B cell (primary cell): ENCODE measurements around the gene FBLN2. TPM values are rescaled to one million over a fixed set of nuclear protein-coding genes. Genes with fewer than 3 reads are reported as not detected.

Experiments
- ATAC-seq: fragments of 200-7000 bp; cut with Tn5 transposase; one replicate; pipeline ENCODE4 v1.10.0; 2021; ENCODE audit warnings: low read depth, mild to moderate bottlenecking, moderate number of reproducible peaks, moderate library complexity
- CTCF ChIA-PET: fragments of 350-600 bp; sonication (Branson Sonifier 250); formaldehyde crosslinking; loops from one replicate; lab custom pipeline; 2021; ENCODE audit warnings: antibody characterized with exemption, inconsistent platforms; lab: Charles Lee
- POLR2A ChIA-PET: fragments of 350-600 bp; sonication (Branson Sonifier 250); formaldehyde crosslinking; loops from one replicate; lab custom pipeline; 2021; ENCODE audit warnings: antibody characterized with exemption; lab: Charles Lee
- DNase-seq: peaks from one replicate; pipeline ENCODE4 v3.0.0; 2013
- H2AFZ ChIP-seq: 2 replicates; pipeline ENCODE4 v1.6.1; 2012; ENCODE audit warnings: mild to moderate bottlenecking, low read depth, low read length; ENCODE audit not compliant: insufficient read depth, poor library complexity, severe bottlenecking
- H3K27ac ChIP-seq, 2 donors: 1 replicate in 1 of 2; 2 replicates in 1 of 2; pipeline ENCODE4 v1.5.1; 2012 to 2013; ENCODE audit warnings: low read length in 2 of 2, mild to moderate bottlenecking in 2 of 2, moderate library complexity in 1 of 2
- H3K27me3 ChIP-seq, 4 experiments: fragments of 200-600 bp in 1 of 4; sonication (generic) in 1 of 4; replicated peaks in 1 of 4; 1 replicate in 2 of 4; 2 replicates in 2 of 4; pipeline versions ENCODE4 v1.6.1 to v1.7.0; 2013 to 2016; ENCODE audit warnings: low read length in 3 of 4, mild to moderate bottlenecking in 2 of 4, mixed read lengths in 1 of 4, moderate library complexity in 1 of 4; ENCODE audit not compliant: insufficient read depth in 4 of 4, control insufficient read depth in 3 of 4; ENCODE audit errors: control extremely low read depth in 1 of 4
- H3K36me3 ChIP-seq, 2 experiments: replicated peaks in 1 of 2; 1 replicate in 1 of 2; 2 replicates in 1 of 2; pipeline versions ENCODE4 v1.6.1 to v1.7.1; 2013; ENCODE audit warnings: low read length in 1 of 2; ENCODE audit not compliant: insufficient read depth in 2 of 2, control insufficient read depth in 1 of 2; ENCODE audit errors: control extremely low read depth in 1 of 2, extremely low read depth in 1 of 2
- H3K4me1 ChIP-seq, 2 donors: fragments of 200-600 bp in 1 of 2; sonication (generic) in 1 of 2; 1 replicate in 1 of 2; 2 replicates in 1 of 2; pipeline versions ENCODE4 v1.5.1 to v1.6.1; 2013 to 2017; ENCODE audit warnings: low read length in 2 of 2; ENCODE audit not compliant: control insufficient read depth in 2 of 2, insufficient read depth in 2 of 2
- H3K4me2 ChIP-seq: replicated peaks from 2 replicates; pipeline ENCODE3; 2012; ENCODE audit warnings: mild to moderate bottlenecking, low read depth, low read length; ENCODE audit not compliant: poor library complexity, severe bottlenecking
- H3K4me3 ChIP-seq, 5 experiments: fragments of 200-600 bp in 1 of 5; sonication (generic) in 1 of 5; 1 replicate in 3 of 5; 2 replicates in 2 of 5; pipeline versions ENCODE4 v1.5.1 to v1.7.0; 2011 to 2016; ENCODE audit warnings: low read length in 4 of 5, mild to moderate bottlenecking in 4 of 5, low read depth in 2 of 5, control low read depth in 1 of 5, moderate library complexity in 1 of 5; ENCODE audit not compliant: insufficient read depth in 1 of 5; ENCODE audit errors: control extremely low read depth in 1 of 5, extremely low read depth in 1 of 5
- H3K79me2 ChIP-seq: fragments of 200-600 bp; sonication (generic); one replicate; pipeline ENCODE4 v1.6.0; 2016; ENCODE audit warnings: low read length; ENCODE audit not compliant: control insufficient read depth, insufficient read depth
- H3K9ac ChIP-seq: fragments of 200-600 bp; sonication (generic); 2 replicates; pipeline ENCODE4 v1.6.1; 2017; ENCODE audit warnings: mild to moderate bottlenecking, low read length, moderate library complexity
- H3K9me3 ChIP-seq, 3 donors: one replicate each; pipeline versions ENCODE4 v1.6.1 to v1.7.1; 2013; ENCODE audit warnings: low read length in 2 of 3; ENCODE audit not compliant: control insufficient read depth in 2 of 3, insufficient read depth in 1 of 3; ENCODE audit errors: control extremely low read depth in 1 of 3
- H4K20me1 ChIP-seq: 2 replicates; pipeline ENCODE4 v1.6.0; 2012; ENCODE audit warnings: mild to moderate bottlenecking, low read length; ENCODE audit not compliant: insufficient read depth, control insufficient read depth, poor library complexity, severe bottlenecking
- H3K27ac Mint-ChIP-seq: one replicate; pipeline ENCODE4 v1.8.0; 2021; ENCODE audit warnings: mixed read lengths
- H3K27me3 Mint-ChIP-seq: one replicate; pipeline ENCODE4 v1.8.0; 2021; ENCODE audit warnings: mixed read lengths
- H3K4me1 Mint-ChIP-seq: one replicate; pipeline ENCODE4 v1.8.0; 2021; ENCODE audit warnings: mixed read lengths
- H3K4me3 Mint-ChIP-seq: one replicate; pipeline ENCODE4 v1.8.0; 2021; ENCODE audit warnings: mixed read lengths
- H3K9me3 Mint-ChIP-seq: one replicate; pipeline ENCODE4 v1.8.0; 2022; ENCODE audit warnings: mixed read lengths; ENCODE audit not compliant: insufficient read depth
- CTCF ChIP-seq: fragments of 200-600 bp; IDR thresholded peaks from one replicate; pipeline ENCODE4 v1.8.0; 2022; ENCODE audit warnings: antibody characterized with exemption, mild to moderate bottlenecking
- EZH2 ChIP-seq: IDR thresholded peaks from 2 replicates; pipeline ENCODE4 v1.6.1; 2012; ENCODE audit warnings: borderline replicate concordance, low read depth, mild to moderate bottlenecking, moderate library complexity, low read length; ENCODE audit not compliant: insufficient read depth, poor library complexity, severe bottlenecking
- WGBS: methylation state at CpG from one replicate; pipeline ENCODE4 v1.1.5; 2013; ENCODE audit warnings: missing lambda C conversion rate; ENCODE audit not compliant: insufficient coverage; 5-methylcytosine and 5-hydroxymethylcytosine counted together
- intact Hi-C: fragments of 100-400 bp; cut with micrococcal nuclease; formaldehyde crosslinking; loops from one replicate; pipeline ENCODE4 v1.10.0; 2022
- polyA plus RNA-seq: library from polyadenylated mRNA; depleted of rRNA; stranded (reverse); fragments of >200 nt; gene quantifications from 2 replicates; pipeline ENCODE4 v1.2.3, GENCODE V29; 2012
- total RNA-seq, 2 donors: library from RNA; stranded (reverse); fragments of 120-200 nt in 1 of 2; gene quantifications; 1 replicate in 1 of 2; 2 replicates in 1 of 2; pipeline versions ENCODE4 v1.2.3 to v1.2.4, GENCODE V29; 2013 to 2022

FBLN2 gene
- total and polyA plus RNA-seq, 2 donors (not counting 1 experiment from before 2014, with no cell fraction given), result 3.6 to 8.2 TPM

GRCh38 chr3:13559764-13560525 is 11.0 kb downstream of the FBLN2 start:
- ChIA-PET CTCF (interaction anchor here (0.9 to 1.2 kb wide), 2 partner anchors 35 to 90 kb away, joined by 3 to 4 read pairs; no protein-coding TSS in a partner anchor), POLR2A (no interaction called here)
- no peak overlapping the region for H3K4me3 Mint-ChIP-seq
- no peaks in the 10 kb centered on the region for H3K9me3 Mint-ChIP-seq
- ATAC-seq (no peak), DNase-seq (no peak)
- Histone ChIP-seq H3K27me3 (no peaks in the 10 kb centered on the region), H2AFZ (no peak overlapping the region), H3K4me1 (peaks cover 6 to 11% of the 10 kb centered on the region in 2 donors), H3K4me3 (no peak overlapping the region), H3K9ac (no peak overlapping the region), H3K79me2 (peaks cover 6% of the 10 kb centered on the region), H4K20me1 (no peaks in the 10 kb centered on the region), H3K36me3 (no peaks in the 10 kb centered on the region), H3K9me3 (peaks cover 0 to 6% (median 0%) of the 10 kb centered on the region in 3 donors), H3K4me2 (no peak overlapping the region), H3K27ac (no peak overlapping the region)
- intact Hi-C loops, result no loop called here
- H3K27ac Mint-ChIP-seq, result no peak overlapping the region
- TF ChIP-seq EZH2, result no peak
- TF ChIP-seq CTCF, result no peak
- H3K4me1 Mint-ChIP-seq, result peaks cover 18% of the 10 kb centered on the region
- peaks cover 9% of the 10 kb centered on the region for H3K27me3 Mint-ChIP-seq
- WGBS, result 84% methylated on average over 8 of the region's 12 CpGs

DNA sequence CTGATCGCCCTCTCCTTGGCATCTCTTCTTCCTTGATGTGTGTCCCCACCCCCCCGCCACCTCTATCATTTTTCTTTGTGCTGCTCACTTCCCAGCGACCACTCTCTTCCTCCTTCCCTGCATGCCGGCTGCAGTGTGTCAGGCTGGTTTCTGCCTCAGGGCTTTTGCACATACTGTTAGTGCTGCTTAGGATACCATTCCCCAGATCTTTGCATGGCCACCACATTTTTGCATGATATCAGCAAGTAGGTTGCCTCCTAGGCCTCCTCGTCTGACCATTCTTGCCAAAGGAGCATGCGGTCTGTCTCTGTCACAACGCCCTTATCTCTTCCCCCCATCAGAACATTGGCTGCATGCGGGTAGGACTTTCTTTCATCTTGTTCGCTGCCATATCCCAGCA is 12.5 kb downstream of the FBLN2 start:
- no peaks in the 10 kb centered on the region for H4K20me1 ChIP-seq
- H3K27ac ChIP-seq, result no peak overlapping the region
- DNase-seq (no peak), ATAC-seq (no peak)
- peaks cover 6 to 11% of the 10 kb centered on the region in 2 donors for H3K4me1 ChIP-seq
- Mint-ChIP-seq H3K27me3 (peaks cover 5% of the 10 kb centered on the region), H3K4me1 (peaks cover 14% of the 10 kb centered on the region), H3K9me3 (no peaks in the 10 kb centered on the region), H3K4me3 (no peak overlapping the region), H3K27ac (no peak overlapping the region)
- WGBS, result 78% methylated on average over 7 of the region's 9 CpGs
- POLR2A ChIA-PET, result no interaction called here
- no peak overlapping the region for H3K9ac ChIP-seq
- H3K36me3 ChIP-seq, result no peaks in the 10 kb centered on the region
- no peak overlapping the region for H3K4me2 ChIP-seq
- no peak overlapping the region for H3K4me3 ChIP-seq
- TF ChIP-seq EZH2 (no peak), CTCF (no peak)
- no peaks in the 10 kb centered on the region for H3K27me3 ChIP-seq
- peaks cover 6% of the 10 kb centered on the region for H3K79me2 ChIP-seq
- intact Hi-C loops, result no loop called here
- CTCF ChIA-PET, result interaction anchor here (1.1 kb wide), 1 partner anchor 87 kb away, joined by 3 read pairs; no protein-coding TSS in a partner anchor
- no peak overlapping the region for H2AFZ ChIP-seq
- peaks cover 0 to 6% (median 0%) of the 10 kb centered on the region in 3 donors for H3K9me3 ChIP-seq
